ENCODE results near the gene KRTAP2-1. TPM values are rescaled to one million over a fixed set of nuclear protein-coding genes. Genes with fewer than 3 reads are reported as not detected.

Gene KRTAP2-1
- total RNA-seq, 1 donor from 2014 or later: not detected

- Mint-ChIP-seq H3K36me3 (ENCODE audit: low read depth) (no peaks in the 10 kb centered on the region), H3K9me3 (ENCODE audit: low read depth) (peaks cover 5% of the 10 kb centered on the region), H3K4me3 (ENCODE audit: unreplicated experiment) (no peak overlapping the region), H3K4me1 (ENCODE audit: low read depth) (peaks cover 2% of the 10 kb centered on the region), H3K27me3 (ENCODE audit: low read depth) (no peaks in the 10 kb centered on the region), H3K27ac (ENCODE audit: unreplicated experiment) (no peak overlapping the region)
- DNase-seq (ENCODE audit: low spot score): no peak
- no peak for TF ChIP-seq CTCF (IDR thresholded peaks at IDR 0.05)
These were observed 28.6 kb downstream of the KRTAP2-1 start for GRCh38 chr17:41018541-41018940.

GRCh38 chr17:41016578-41017215 is 30.4 kb downstream of the KRTAP2-1 start:
- no peak for TF ChIP-seq CTCF (IDR thresholded peaks at IDR 0.05)
- no peaks in the 10 kb centered on the region for H3K27me3 Mint-ChIP-seq (ENCODE audit: low read depth)
- H3K4me3 Mint-ChIP-seq (ENCODE audit: unreplicated experiment): no peak overlapping the region
- H3K9me3 Mint-ChIP-seq (ENCODE audit: low read depth): peaks cover 5% of the 10 kb centered on the region
- H3K27ac Mint-ChIP-seq (ENCODE audit: unreplicated experiment): no peak overlapping the region
- peaks cover 4% of the 10 kb centered on the region for H3K4me1 Mint-ChIP-seq (ENCODE audit: low read depth)
- DNase-seq (ENCODE audit: low spot score): no peak
- H3K36me3 Mint-ChIP-seq (ENCODE audit: low read depth): no peaks in the 10 kb centered on the region

- no peak for DNase-seq (ENCODE audit: low spot score)
- no peak overlapping the region for H3K4me3 Mint-ChIP-seq (ENCODE audit: unreplicated experiment)
- no peaks in the 10 kb centered on the region for H3K9me3 Mint-ChIP-seq (ENCODE audit: low read depth)
- H3K27me3 Mint-ChIP-seq (ENCODE audit: low read depth): no peaks in the 10 kb centered on the region
- H3K27ac Mint-ChIP-seq (ENCODE audit: unreplicated experiment): no peak overlapping the region
- no peaks in the 10 kb centered on the region for H3K36me3 Mint-ChIP-seq (ENCODE audit: low read depth)
- no peak for TF ChIP-seq CTCF (IDR thresholded peaks at IDR 0.05)
- peaks cover 4% of the 10 kb centered on the region for H3K4me1 Mint-ChIP-seq (ENCODE audit: low read depth)
These were observed 31.7 kb downstream of the KRTAP2-1 start for GRCh38 chr17:41015454-41015853.

GRCh38 chr17:41013606-41014005 is 33.5 kb downstream of the KRTAP2-1 start:
- no peaks in the 10 kb centered on the region for H3K27me3 Mint-ChIP-seq (ENCODE audit: low read depth)
- no peaks in the 10 kb centered on the region for H3K36me3 Mint-ChIP-seq (ENCODE audit: low read depth)
- no peak for DNase-seq (ENCODE audit: low spot score)
- H3K9me3 Mint-ChIP-seq (ENCODE audit: low read depth): no peaks in the 10 kb centered on the region
- no peak overlapping the region for H3K4me3 Mint-ChIP-seq (ENCODE audit: unreplicated experiment)
- peak overlapping the region; percentile 42 for H3K27ac Mint-ChIP-seq (ENCODE audit: unreplicated experiment)
- TF ChIP-seq CTCF (IDR thresholded peaks at IDR 0.05): no peak
- peaks cover 4% of the 10 kb centered on the region for H3K4me1 Mint-ChIP-seq (ENCODE audit: low read depth)

GRCh38 chr17:41013181-41013580 is 33.9 kb downstream of the KRTAP2-1 start:
- no peak for DNase-seq (ENCODE audit: low spot score)
- H3K27me3 Mint-ChIP-seq (ENCODE audit: low read depth): no peaks in the 10 kb centered on the region
- peaks cover 4% of the 10 kb centered on the region for H3K4me1 Mint-ChIP-seq (ENCODE audit: low read depth)
- no peak for TF ChIP-seq CTCF (IDR thresholded peaks at IDR 0.05)
- no peaks in the 10 kb centered on the region for H3K9me3 Mint-ChIP-seq (ENCODE audit: low read depth)
- no peak overlapping the region for H3K27ac Mint-ChIP-seq (ENCODE audit: unreplicated experiment)
- H3K36me3 Mint-ChIP-seq (ENCODE audit: low read depth): no peaks in the 10 kb centered on the region
- no peak overlapping the region for H3K4me3 Mint-ChIP-seq (ENCODE audit: unreplicated experiment)
